Fibroblast of lung (primary cell): ENCODE results near the gene GRK3. TPM values are rescaled to one million over a fixed set of nuclear protein-coding genes. Genes with fewer than 3 reads are reported as not detected.
"Not testable (repeated sequence)": the region's sequence is repeated elsewhere in the genome, so short reads cannot be mapped to it uniquely, and the experiment has no call there.

Source experiments
- DNase-seq, 2 donors: peaks; one replicate each; pipeline versions ENCODE4 v3.0.0 to v3.0.0-alpha.2; 2010; ENCODE audit warnings: low read depth in 2 of 2
- H2AFZ ChIP-seq: 2 replicates; pipeline ENCODE4 v1.5.1; 2012; ENCODE audit warnings: low read length, control low read depth, inconsistent platforms
- H3K27ac ChIP-seq: 2 replicates; pipeline ENCODE4 v1.5.1; 2011; ENCODE audit warnings: low read length, control low read depth; ENCODE audit not compliant: insufficient read depth
- H3K27me3 ChIP-seq: 2 replicates; pipeline ENCODE4 v1.5.1; 2011; ENCODE audit warnings: mild to moderate bottlenecking, low read length; ENCODE audit not compliant: control insufficient read depth, insufficient read depth
- H3K36me3 ChIP-seq: 2 replicates; pipeline ENCODE4 v1.5.1; 2011; ENCODE audit warnings: low read length; ENCODE audit not compliant: control insufficient read depth, insufficient read depth
- H3K4me1 ChIP-seq: 2 replicates; pipeline ENCODE4 v1.5.1; 2011; ENCODE audit warnings: low read length; ENCODE audit not compliant: control insufficient read depth, insufficient read depth; ENCODE audit errors: extremely low read depth
- H3K4me2 ChIP-seq: 2 replicates; pipeline ENCODE4 v1.5.1; 2011; ENCODE audit warnings: low read length, control low read depth; ENCODE audit not compliant: insufficient read depth; ENCODE audit errors: extremely low read depth
- H3K4me3 ChIP-seq, 4 experiments: fragments of 200-600 bp in 1 of 4; sonication (generic) in 1 of 4; replicated peaks in 1 of 4; 2 replicates each; pipeline ENCODE4 v1.5.1; 2011 to 2016; ENCODE audit warnings: low read length in 4 of 4, low read depth in 3 of 4, mild to moderate bottlenecking in 3 of 4, control low read depth in 2 of 4, inconsistent platforms in 1 of 4, mixed read lengths in 1 of 4; ENCODE audit not compliant: insufficient read depth in 1 of 4; ENCODE audit errors: control extremely low read depth in 1 of 4
- H3K79me2 ChIP-seq: 2 replicates; pipeline ENCODE4 v1.5.1; 2012; ENCODE audit warnings: mild to moderate bottlenecking, low read length, inconsistent platforms; ENCODE audit not compliant: control insufficient read depth, insufficient read depth
- H3K9ac ChIP-seq: 2 replicates; pipeline ENCODE4 v1.5.1; 2011; ENCODE audit warnings: mild to moderate bottlenecking, low read length, control low read depth; ENCODE audit not compliant: insufficient read depth
- H3K9me3 ChIP-seq: 2 replicates; pipeline ENCODE4 v1.5.1; 2012; ENCODE audit warnings: low read depth, low read length; ENCODE audit not compliant: control insufficient read depth, insufficient read depth
- H4K20me1 ChIP-seq: 2 replicates; pipeline ENCODE4 v1.5.1; 2011; ENCODE audit warnings: low read length; ENCODE audit not compliant: control insufficient read depth, insufficient read depth; ENCODE audit errors: extremely low read depth
- EZH2 ChIP-seq: IDR thresholded peaks from 2 replicates; pipeline ENCODE4 v1.5.1; 2012; ENCODE audit warnings: low read length, control low read depth, mild to moderate bottlenecking; ENCODE audit errors: missing control alignments
- polyA plus RNA-seq, 2 donors: library from polyadenylated mRNA; depleted of rRNA in 1 of 2; stranded (reverse) in 1 of 2; unstranded in 1 of 2; fragments of >200 nt; gene quantifications; 2 replicates each; pipeline ENCODE4 v1.2.1, GENCODE V29; 2011 to 2012; ENCODE audit warnings: missing spikeins in 1 of 2
- total RNA-seq: library from RNA; depleted of rRNA; stranded (reverse); fragments of >200 nt; gene quantifications from 2 replicates; pipeline ENCODE4 v1.2.1, GENCODE V29; 2014
- TF ChIP-seq, protein P1 (sequence below), 2 donors: IDR thresholded peaks in 1 of 2; conservative IDR thresholded peaks in 1 of 2; 1 replicate in 1 of 2; 2 replicates in 1 of 2; pipeline ENCODE4 v1.5.1; 2011 to 2012; ENCODE audit warnings: low read length in 2 of 2, control low read depth in 1 of 2, inconsistent platforms in 1 of 2, low read depth in 1 of 2, mild to moderate bottlenecking in 1 of 2

GRK3 gene
- total and polyA plus RNA-seq, 2 donors (not counting 1 experiment from before 2014, with no cell fraction given) = 1.6 to 1.7 TPM

DNA sequence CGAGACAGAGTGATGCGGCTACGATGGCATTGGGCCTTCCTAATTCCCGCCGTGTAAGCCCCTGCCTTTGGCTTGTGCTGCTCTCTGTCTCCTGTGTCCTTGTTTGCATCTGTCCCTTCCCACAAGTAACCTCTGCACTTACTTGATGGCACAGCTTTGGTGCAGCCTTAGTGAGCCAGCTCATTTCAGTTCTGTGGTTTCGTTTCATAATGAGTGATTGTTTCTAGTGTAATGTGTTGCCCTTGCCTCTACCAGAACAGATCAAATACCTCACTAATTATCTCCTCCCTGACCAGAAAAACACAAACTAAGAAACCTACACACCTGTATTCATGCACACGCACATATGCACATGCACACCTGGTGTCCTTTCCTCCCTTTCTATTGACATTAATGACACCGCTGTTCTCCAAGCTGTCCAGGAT, 58.8 kb downstream of the GRK3 start:
- H3K9me3 ChIP-seq = no peaks in the 10 kb centered on the region
- DNase-seq = no peak
- no peak overlapping the region for H3K9ac ChIP-seq
- no peaks in the 10 kb centered on the region for H3K27me3 ChIP-seq
- no peaks in the 10 kb centered on the region for H3K4me1 ChIP-seq
- H3K4me3 ChIP-seq = no peak overlapping the region
- no peak overlapping the region for H3K27ac ChIP-seq
- H3K4me2 ChIP-seq = no peak overlapping the region
- H3K36me3 ChIP-seq = no peaks in the 10 kb centered on the region
- H2AFZ ChIP-seq = no peak overlapping the region
- TF ChIP-seq, protein P1, sequence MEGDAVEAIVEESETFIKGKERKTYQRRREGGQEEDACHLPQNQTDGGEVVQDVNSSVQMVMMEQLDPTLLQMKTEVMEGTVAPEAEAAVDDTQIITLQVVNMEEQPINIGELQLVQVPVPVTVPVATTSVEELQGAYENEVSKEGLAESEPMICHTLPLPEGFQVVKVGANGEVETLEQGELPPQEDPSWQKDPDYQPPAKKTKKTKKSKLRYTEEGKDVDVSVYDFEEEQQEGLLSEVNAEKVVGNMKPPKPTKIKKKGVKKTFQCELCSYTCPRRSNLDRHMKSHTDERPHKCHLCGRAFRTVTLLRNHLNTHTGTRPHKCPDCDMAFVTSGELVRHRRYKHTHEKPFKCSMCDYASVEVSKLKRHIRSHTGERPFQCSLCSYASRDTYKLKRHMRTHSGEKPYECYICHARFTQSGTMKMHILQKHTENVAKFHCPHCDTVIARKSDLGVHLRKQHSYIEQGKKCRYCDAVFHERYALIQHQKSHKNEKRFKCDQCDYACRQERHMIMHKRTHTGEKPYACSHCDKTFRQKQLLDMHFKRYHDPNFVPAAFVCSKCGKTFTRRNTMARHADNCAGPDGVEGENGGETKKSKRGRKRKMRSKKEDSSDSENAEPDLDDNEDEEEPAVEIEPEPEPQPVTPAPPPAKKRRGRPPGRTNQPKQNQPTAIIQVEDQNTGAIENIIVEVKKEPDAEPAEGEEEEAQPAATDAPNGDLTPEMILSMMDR (conservative IDR thresholded peaks at IDR 0.05 in 1 of 2, IDR thresholded peaks at IDR 0.05 in 1 of 2; ENCODE audit: low read depth in 1 of 2, low read length in 2 of 2) = no peak
- no peak for TF ChIP-seq EZH2
- no peaks in the 10 kb centered on the region for H3K79me2 ChIP-seq
- no peaks in the 10 kb centered on the region for H4K20me1 ChIP-seq

DNA sequence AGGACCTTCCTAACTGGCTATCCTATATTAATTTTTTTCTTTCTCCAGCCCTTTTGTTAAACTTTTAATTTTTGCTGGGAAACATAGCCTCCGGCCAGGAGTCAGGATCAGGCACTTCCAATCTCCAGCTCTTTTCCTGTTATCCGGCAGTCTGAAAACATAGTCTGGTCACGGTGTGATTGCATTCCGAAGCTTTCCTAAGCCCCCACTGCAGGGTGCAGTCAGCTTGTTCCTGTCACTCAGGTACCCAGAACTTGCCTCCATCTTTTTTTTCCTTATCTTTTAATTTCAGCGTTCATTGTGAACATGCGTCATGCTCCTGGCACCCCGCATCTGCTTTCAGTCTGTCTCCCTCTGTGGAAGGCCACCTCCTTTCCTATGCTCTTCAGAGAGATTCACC, 59.4 kb downstream of the GRK3 start:
- no peak overlapping the region for H3K9ac ChIP-seq

DNA sequence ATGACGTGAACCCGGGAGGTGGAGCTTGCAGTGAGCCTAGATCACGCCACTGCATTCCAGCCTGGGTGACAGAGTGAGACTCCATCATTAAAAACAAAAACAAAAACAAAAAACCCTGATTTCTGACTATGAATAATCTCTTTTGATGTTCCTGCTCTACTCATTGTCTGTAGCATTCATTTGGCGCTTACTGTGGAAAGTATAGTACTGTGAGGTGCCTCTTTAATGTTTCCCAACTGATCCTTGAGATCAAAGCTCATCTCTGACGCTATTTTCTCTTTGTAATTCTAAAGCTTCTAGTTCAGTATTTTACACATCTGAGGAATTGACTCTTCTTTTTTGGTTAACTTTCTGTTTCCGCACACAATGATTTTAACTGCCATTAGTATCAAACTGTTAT, 60.0 kb downstream of the GRK3 start:
- Histone ChIP-seq H3K27me3 (no peaks in the 10 kb centered on the region), H3K27ac (no peak overlapping the region), H2AFZ (no peak overlapping the region), H3K9ac (no peak overlapping the region), H3K4me1 (no peaks in the 10 kb centered on the region), H3K4me3 (no peak overlapping the region), H3K9me3 (no peaks in the 10 kb centered on the region), H4K20me1 (no peaks in the 10 kb centered on the region), H3K36me3 (no peaks in the 10 kb centered on the region), H3K79me2 (no peaks in the 10 kb centered on the region), H3K4me2 (no peak overlapping the region)
- no peak for TF ChIP-seq EZH2
- TF ChIP-seq, protein P1 (conservative IDR thresholded peaks at IDR 0.05 in 1 of 2, IDR thresholded peaks at IDR 0.05 in 1 of 2; ENCODE audit: low read depth in 1 of 2, low read length in 2 of 2) = no peak
- no peak for DNase-seq

More for the DNA sequence above, 59.4 kb downstream of the GRK3 start:
- Histone ChIP-seq H3K4me1 (no peaks in the 10 kb centered on the region), H3K9me3 (no peaks in the 10 kb centered on the region), H2AFZ (no peak overlapping the region), H3K4me3 (no peak overlapping the region), H3K79me2 (no peaks in the 10 kb centered on the region), H3K4me2 (no peak overlapping the region), H3K27ac (no peak overlapping the region), H3K36me3 (no peaks in the 10 kb centered on the region), H3K27me3 (no peaks in the 10 kb centered on the region), H4K20me1 (no peaks in the 10 kb centered on the region)
- no peak for DNase-seq
- TF ChIP-seq EZH2 = no peak
- TF ChIP-seq, protein P1 (conservative IDR thresholded peaks at IDR 0.05 in 1 of 2, IDR thresholded peaks at IDR 0.05 in 1 of 2; ENCODE audit: low read depth in 1 of 2, low read length in 2 of 2) = no peak

DNA sequence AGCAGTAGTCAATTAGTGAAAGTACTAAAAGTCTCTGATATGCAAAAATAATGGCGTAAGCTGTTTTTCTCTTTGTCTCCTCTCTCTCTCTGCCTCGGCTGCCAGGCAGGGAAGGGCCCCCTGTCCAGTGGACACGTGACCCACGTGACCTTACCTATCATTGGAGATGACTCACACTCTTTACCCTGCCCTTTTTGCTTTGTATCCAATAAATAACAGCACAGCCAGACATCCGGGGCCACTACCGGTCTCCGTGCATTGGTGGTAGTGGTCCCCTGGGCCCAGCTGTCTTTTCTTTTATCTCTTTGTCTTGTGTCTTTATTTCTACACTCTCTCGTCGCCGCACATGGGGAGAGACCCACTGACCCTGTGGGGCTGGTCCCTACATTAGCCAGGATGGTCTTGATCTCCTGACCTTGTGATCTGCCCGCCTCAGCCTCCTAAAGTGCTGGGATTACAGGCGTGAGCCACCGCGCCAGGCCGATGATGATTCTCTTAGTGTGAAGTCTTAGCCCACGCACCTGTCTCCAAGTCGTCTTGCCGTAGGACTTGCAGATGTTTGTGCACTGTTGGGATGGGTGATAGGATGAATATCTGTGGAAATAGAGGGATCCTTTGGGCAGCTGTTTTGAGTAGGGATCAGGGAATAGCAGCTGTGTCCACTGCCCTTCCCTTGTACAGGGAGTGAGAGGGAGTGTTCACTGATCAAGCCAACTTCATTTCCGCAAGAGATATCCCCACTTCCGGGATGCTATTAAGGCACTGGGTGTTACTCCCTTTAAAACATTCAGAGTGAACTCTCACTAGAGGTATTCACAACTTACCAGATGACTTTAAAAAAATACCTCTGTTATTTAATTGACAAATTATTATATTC, 61.5 kb downstream of the GRK3 start:
- H2AFZ ChIP-seq, H3K4me2 ChIP-seq, H3K27me3 ChIP-seq, H3K79me2 ChIP-seq, H3K27ac ChIP-seq, H3K36me3 ChIP-seq, H3K4me3 ChIP-seq, H4K20me1 ChIP-seq, H3K9me3 ChIP-seq, H3K9ac ChIP-seq, DNase-seq, H3K4me1 ChIP-seq: not testable (repeated sequence)
